SK-N-SH (cell line): Measurements from ENCODE around the gene HRH2. TPM values are rescaled to one million over a fixed set of nuclear protein-coding genes. Genes with fewer than 3 reads are reported as not detected.

Source experiments
- CTCF ChIA-PET: fragments of 300-600, 350-600 bp; formaldehyde crosslinking; extraction: SDS; loops from one replicate; lab custom pipeline; 2021; lab: Yijun Ruan, JAX
- POLR2A ChIA-PET: fragments of 350-600 bp; sonication (Branson Sonifier 250); formaldehyde crosslinking; extraction: SDS; loops from one replicate; lab custom pipeline; 2020; ENCODE audit warnings: antibody characterized with exemption, inconsistent platforms; lab: Yijun Ruan, JAX
- DNase-seq: peaks from one replicate; pipeline ENCODE4 v3.0.0; 2012
- H2AFZ ChIP-seq: fragments of 200-600 bp; sonication (generic); 2 replicates; pipeline ENCODE4 v1.8.1; 2016; ENCODE audit warnings: antibody characterized with exemption, mild to moderate bottlenecking, low read depth
- H3F3A ChIP-seq: fragments of 200-600 bp; sonication (generic); replicated peaks from 2 replicates; pipeline ENCODE3; 2016; ENCODE audit warnings: antibody characterized with exemption, mild to moderate bottlenecking; ENCODE audit not compliant: insufficient read depth
- H3K27ac ChIP-seq, 2 experiments: fragments of 200-500 bp in 1 of 2; fragments of 200-600 bp in 1 of 2; sonication (Bioruptor generic) in 1 of 2; sonication (generic), shearing (Covaris generic) in 1 of 2; 2 replicates each; pipeline versions ENCODE4 v1.5.1 to v1.6.1; 2014 to 2016; ENCODE audit warnings: low read depth in 2 of 2, inconsistent platforms in 1 of 2, low read length in 1 of 2, mild to moderate bottlenecking in 1 of 2, mixed read lengths in 1 of 2
- H3K27me3 ChIP-seq: fragments of 200-600 bp; sonication (generic), shearing (Covaris generic); 2 replicates; pipeline ENCODE4 v1.6.1; 2016; ENCODE audit warnings: mixed run types; ENCODE audit not compliant: insufficient read depth
- H3K36me3 ChIP-seq, 2 experiments: fragments of 200-500 bp in 1 of 2; fragments of 200-600 bp in 1 of 2; sonication (Bioruptor generic) in 1 of 2; sonication (generic) in 1 of 2; replicated peaks in 1 of 2; 2 replicates each; pipeline versions ENCODE3 to v1.5.1; 2014 to 2016; ENCODE audit warnings: low read length in 1 of 2, mild to moderate bottlenecking in 1 of 2; ENCODE audit not compliant: insufficient read depth in 2 of 2, control insufficient read depth in 1 of 2
- H3K4me1 ChIP-seq, 2 experiments: fragments of 200-500 bp in 1 of 2; fragments of 200-600 bp in 1 of 2; sonication (Bioruptor generic) in 1 of 2; sonication (generic), shearing (Covaris generic) in 1 of 2; 2 replicates each; pipeline versions ENCODE4 v1.5.1 to v1.6.1; 2014 to 2016; ENCODE audit warnings: low read depth in 1 of 2, low read length in 1 of 2, mixed run types in 1 of 2; ENCODE audit not compliant: insufficient read depth in 2 of 2, control insufficient read depth in 1 of 2
- H3K4me2 ChIP-seq: fragments of 200-600 bp; sonication (generic), shearing (Covaris generic); 2 replicates; pipeline ENCODE4 v1.6.1; 2017; ENCODE audit warnings: mixed run types
- H3K4me3 ChIP-seq, 2 experiments: fragments of 200-500 bp in 1 of 2; fragments of 200-600 bp in 1 of 2; sonication (Bioruptor generic) in 1 of 2; sonication (generic), shearing (Covaris generic) in 1 of 2; 2 replicates each; pipeline versions ENCODE4 v1.5.1 to v1.8.1; 2014 to 2016; ENCODE audit warnings: low read depth in 2 of 2, inconsistent platforms in 1 of 2, low read length in 1 of 2, mild to moderate bottlenecking in 1 of 2, mixed read lengths in 1 of 2, moderate library complexity in 1 of 2
- H3K79me2 ChIP-seq: fragments of 200-600 bp; sonication (generic); 2 replicates; pipeline ENCODE4 v1.8.1; 2017; ENCODE audit warnings: mild to moderate bottlenecking; ENCODE audit not compliant: insufficient read depth
- H3K9ac ChIP-seq: fragments of 200-600 bp; sonication (generic); 2 replicates; pipeline ENCODE4 v1.6.1; 2017; ENCODE audit warnings: mixed run types
- H3K9me2 ChIP-seq: fragments of 200-600 bp; sonication (generic); 2 replicates; pipeline ENCODE4 v1.6.1; 2017; ENCODE audit warnings: mixed run types
- H3K9me3 ChIP-seq: fragments of 200-600 bp; sonication (generic); 2 replicates; pipeline ENCODE4 v1.6.1; 2017; ENCODE audit warnings: mixed run types, mild to moderate bottlenecking, moderate library complexity
- H4K20me1 ChIP-seq: fragments of 200-600 bp; sonication (generic); 2 replicates; pipeline ENCODE4 v1.6.1; 2017; ENCODE audit warnings: mild to moderate bottlenecking, mixed run types; ENCODE audit not compliant: insufficient read depth
- CHD2 ChIP-seq: fragments of 150-350 bp; IDR thresholded peaks from 2 replicates; pipeline ENCODE4 v1.6.1; 2018; ENCODE audit warnings: low read length; ENCODE audit not compliant: partially characterized antibody
- ELF1 ChIP-seq: IDR thresholded peaks from 2 replicates; pipeline ENCODE4 v1.4.0; 2012
- EP300 ChIP-seq, 2 experiments: IDR thresholded peaks; 2 replicates each; pipeline versions ENCODE4 v1.4.0 to v1.6.1; 2012; ENCODE audit warnings: borderline replicate concordance in 1 of 2, low read depth in 1 of 2, low read length in 1 of 2
- EZH2phosphoT487 ChIP-seq: fragments of 200-600 bp; sonication (generic); IDR thresholded peaks from 2 replicates; pipeline ENCODE4 v1.6.1; 2017; ENCODE audit warnings: low read depth, mixed run types, mild to moderate bottlenecking, antibody characterized with exemption, moderate library complexity, borderline replicate concordance
- FOSL2 ChIP-seq: IDR thresholded peaks from 2 replicates; pipeline ENCODE4 v1.4.0; 2012; ENCODE audit warnings: low read depth, mild to moderate bottlenecking, moderate library complexity, borderline replicate concordance
- FOXM1 ChIP-seq: IDR thresholded peaks from 2 replicates; pipeline ENCODE4 v1.4.0; 2012; ENCODE audit warnings: low read depth, mild to moderate bottlenecking
- GABPA ChIP-seq: IDR thresholded peaks from 2 replicates; pipeline ENCODE4 v1.4.0; 2012; ENCODE audit warnings: low read depth, mild to moderate bottlenecking
- JUND ChIP-seq: IDR thresholded peaks from 2 replicates; pipeline ENCODE4 v1.4.0; 2012
- NFIC ChIP-seq: IDR thresholded peaks from 2 replicates; pipeline ENCODE4 v1.4.0; 2012; ENCODE audit warnings: borderline replicate concordance
- NRF1 ChIP-seq: IDR thresholded peaks from 2 replicates; pipeline ENCODE4 v1.6.1; 2012; ENCODE audit warnings: low read depth, mild to moderate bottlenecking, low read length
- POLR2AphosphoS5 ChIP-seq: IDR thresholded peaks from 2 replicates; pipeline ENCODE4 v1.6.1; 2012; ENCODE audit warnings: low read depth, low read length
- RXRA ChIP-seq: IDR thresholded peaks from 2 replicates; pipeline ENCODE4 v1.4.0; 2012; ENCODE audit warnings: low read depth, mild to moderate bottlenecking, borderline replicate concordance
- SIN3A ChIP-seq: IDR thresholded peaks from 2 replicates; pipeline ENCODE4 v1.6.1; 2012; ENCODE audit warnings: low read depth, mild to moderate bottlenecking, low read length, moderate library complexity, borderline replicate concordance
- SMC3 ChIP-seq: IDR thresholded peaks from 2 replicates; pipeline ENCODE4 v1.6.1; 2012; ENCODE audit warnings: low read depth, low read length, improper control_type of control experiment
- TEAD4 ChIP-seq: IDR thresholded peaks from 2 replicates; pipeline ENCODE4 v1.4.0; 2012; ENCODE audit warnings: mild to moderate bottlenecking, borderline replicate concordance; ENCODE audit not compliant: insufficient read depth
- WGBS: methylation state at CpG from one replicate; pipeline ENCODE4 v1.1.6; 2017; ENCODE audit warnings: low lambda C conversion rate; 5-methylcytosine and 5-hydroxymethylcytosine counted together
- polyA plus RNA-seq, 3 experiments: library from polyadenylated mRNA; depleted of rRNA; stranded (reverse); fragments of >200 nt; gene quantifications; 2 replicates each; pipeline ENCODE4 v1.2.3, GENCODE V29; 2012
- TF ChIP-seq, protein P1 (sequence below): IDR thresholded peaks from 2 replicates; pipeline ENCODE4 v1.4.0; 2012; ENCODE audit warnings: low read depth, borderline replicate concordance
- TF ChIP-seq, protein P2 (sequence below): fragments of 200-600 bp; sonication (generic); IDR thresholded peaks from 2 replicates; pipeline ENCODE4 v1.6.1; 2017; ENCODE audit warnings: antibody characterized with exemption, mild to moderate bottlenecking, moderate library complexity
- TF ChIP-seq, protein P3 (sequence below): fragments of 150-350 bp; IDR thresholded peaks from 2 replicates; pipeline ENCODE4 v1.6.1; 2017; ENCODE audit warnings: antibody characterized with exemption, low read length, low read depth, borderline replicate concordance
- TF ChIP-seq, protein P4 (sequence below): IDR thresholded peaks from 2 replicates; pipeline ENCODE4 v1.4.0; 2012; ENCODE audit warnings: low read depth
- TF ChIP-seq, protein P5 (sequence below): IDR thresholded peaks from 2 replicates; pipeline ENCODE4; 2012
- TF ChIP-seq, protein P6 (sequence below): IDR thresholded peaks from 2 replicates; pipeline ENCODE4 v1.4.0; 2012; ENCODE audit warnings: low read depth, borderline replicate concordance

HRH2 gene
- polyA plus RNA-seq, 1 of the 3 experiments (the other 2 are of a cell fraction) = 0.08 TPM

DNA sequence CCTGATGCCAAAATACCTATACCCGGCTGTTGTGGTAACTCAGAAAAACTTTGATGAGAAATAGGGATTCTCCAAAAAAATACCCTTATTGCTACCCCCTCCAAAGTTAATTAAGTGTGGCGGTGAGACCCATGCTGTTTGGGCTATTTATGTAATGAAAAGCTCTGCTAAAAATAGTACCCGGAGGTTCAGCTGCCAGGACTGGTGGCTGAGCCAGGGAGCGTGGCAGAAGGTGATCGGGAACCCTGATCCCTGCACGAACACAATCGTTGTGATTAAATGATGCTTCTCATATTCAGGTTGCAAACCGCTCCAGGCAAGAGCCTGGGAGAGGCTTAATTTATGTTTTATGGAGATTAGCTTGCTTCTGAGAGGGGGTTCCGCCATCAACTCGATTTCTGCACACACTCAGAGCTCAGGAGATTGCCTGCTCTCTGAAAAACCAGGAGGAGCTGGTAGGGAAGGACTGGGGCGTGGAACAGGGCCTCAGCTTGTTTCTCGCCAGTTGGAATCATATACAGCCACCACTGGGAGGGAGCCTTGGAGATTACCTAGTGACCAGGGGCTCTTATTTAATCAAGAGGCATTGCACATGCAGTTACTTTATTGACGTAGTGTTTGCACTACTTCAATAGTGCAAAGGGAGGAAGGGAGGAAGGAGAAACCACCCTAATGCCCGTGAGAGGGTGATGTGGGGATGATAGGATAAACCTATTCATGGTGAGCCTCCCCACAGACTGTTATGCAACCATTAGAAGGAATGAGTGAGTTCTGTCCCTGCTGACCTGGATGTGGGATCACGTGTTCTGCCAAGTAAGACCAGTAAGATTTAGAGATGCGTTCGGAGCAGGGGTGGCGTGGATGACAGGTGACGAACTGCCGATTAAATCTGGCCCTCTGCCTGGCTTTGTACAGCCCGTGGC lies 23.4 kb downstream of the HRH2 start:
- DNase-seq = peak; percentile 47
- POLR2A ChIA-PET = no interaction called here
- CTCF ChIA-PET = interaction anchor here (0.6 to 1.2 kb wide), 2 partner anchors 48 to 887 kb away, joined by 3 to 4 read pairs; no protein-coding TSS in a partner anchor

DNA sequence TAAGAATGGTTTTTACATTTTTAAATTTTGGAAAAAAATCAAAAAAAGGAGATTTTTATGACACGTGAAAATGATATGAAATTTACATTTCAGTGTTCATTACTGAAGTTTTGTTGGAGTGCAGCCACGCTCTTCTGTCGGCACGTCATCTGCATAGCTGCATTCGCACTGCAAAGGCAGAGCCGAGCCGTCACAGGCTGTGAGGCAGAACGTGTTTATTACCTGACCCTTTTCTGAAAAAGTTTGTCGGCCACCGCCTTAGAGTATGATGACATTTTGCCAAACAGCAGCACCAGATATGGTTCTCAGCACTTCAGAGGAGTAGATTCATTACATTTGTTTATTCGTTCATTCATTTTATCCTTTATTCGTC lies 24.1 kb downstream of the HRH2 start:
- Histone ChIP-seq H2AFZ (no peak overlapping the region), H3K36me3 (no peaks in the 10 kb centered on the region), H3K9me2 (no peaks in the 10 kb centered on the region), H3F3A (no peaks in the 10 kb centered on the region), H3K9ac (no peak overlapping the region), H4K20me1 (no peaks in the 10 kb centered on the region), H3K27ac (no peak overlapping the region), H3K9me3 (no peaks in the 10 kb centered on the region), H3K4me2 (no peak overlapping the region), H3K4me3 (no peak overlapping the region), H3K79me2 (no peaks in the 10 kb centered on the region), H3K4me1 (peaks cover 0 to 3% of the 10 kb centered on the region in 2 experiments; a peak in 1 of 4 replicates), H3K27me3 (no peaks in the 10 kb centered on the region)
- POLR2A ChIA-PET = no interaction called here
- 65% methylated on average over 12 of the region's 12 CpGs for WGBS
- CTCF ChIA-PET = no interaction called here
- DNase-seq = no peak
- TF ChIP-seq, protein P1, sequence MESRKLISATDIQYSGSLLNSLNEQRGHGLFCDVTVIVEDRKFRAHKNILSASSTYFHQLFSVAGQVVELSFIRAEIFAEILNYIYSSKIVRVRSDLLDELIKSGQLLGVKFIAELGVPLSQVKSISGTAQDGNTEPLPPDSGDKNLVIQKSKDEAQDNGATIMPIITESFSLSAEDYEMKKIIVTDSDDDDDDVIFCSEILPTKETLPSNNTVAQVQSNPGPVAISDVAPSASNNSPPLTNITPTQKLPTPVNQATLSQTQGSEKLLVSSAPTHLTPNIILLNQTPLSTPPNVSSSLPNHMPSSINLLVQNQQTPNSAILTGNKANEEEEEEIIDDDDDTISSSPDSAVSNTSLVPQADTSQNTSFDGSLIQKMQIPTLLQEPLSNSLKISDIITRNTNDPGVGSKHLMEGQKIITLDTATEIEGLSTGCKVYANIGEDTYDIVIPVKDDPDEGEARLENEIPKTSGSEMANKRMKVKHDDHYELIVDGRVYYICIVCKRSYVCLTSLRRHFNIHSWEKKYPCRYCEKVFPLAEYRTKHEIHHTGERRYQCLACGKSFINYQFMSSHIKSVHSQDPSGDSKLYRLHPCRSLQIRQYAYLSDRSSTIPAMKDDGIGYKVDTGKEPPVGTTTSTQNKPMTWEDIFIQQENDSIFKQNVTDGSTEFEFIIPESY = no peak
- TF ChIP-seq FOSL2 (no peak), SMC3 (no peak), JUND (no peak), CHD2 (no peak), TEAD4 (no peak), RXRA (no peak), EP300 (IDR thresholded peaks at IDR 0.05; ENCODE audit: borderline replicate concordance in 1 of 2, low read depth in 1 of 2, low read length in 1 of 2) (no peak), POLR2AphosphoS5 (no peak)
- TF ChIP-seq, protein P2, sequence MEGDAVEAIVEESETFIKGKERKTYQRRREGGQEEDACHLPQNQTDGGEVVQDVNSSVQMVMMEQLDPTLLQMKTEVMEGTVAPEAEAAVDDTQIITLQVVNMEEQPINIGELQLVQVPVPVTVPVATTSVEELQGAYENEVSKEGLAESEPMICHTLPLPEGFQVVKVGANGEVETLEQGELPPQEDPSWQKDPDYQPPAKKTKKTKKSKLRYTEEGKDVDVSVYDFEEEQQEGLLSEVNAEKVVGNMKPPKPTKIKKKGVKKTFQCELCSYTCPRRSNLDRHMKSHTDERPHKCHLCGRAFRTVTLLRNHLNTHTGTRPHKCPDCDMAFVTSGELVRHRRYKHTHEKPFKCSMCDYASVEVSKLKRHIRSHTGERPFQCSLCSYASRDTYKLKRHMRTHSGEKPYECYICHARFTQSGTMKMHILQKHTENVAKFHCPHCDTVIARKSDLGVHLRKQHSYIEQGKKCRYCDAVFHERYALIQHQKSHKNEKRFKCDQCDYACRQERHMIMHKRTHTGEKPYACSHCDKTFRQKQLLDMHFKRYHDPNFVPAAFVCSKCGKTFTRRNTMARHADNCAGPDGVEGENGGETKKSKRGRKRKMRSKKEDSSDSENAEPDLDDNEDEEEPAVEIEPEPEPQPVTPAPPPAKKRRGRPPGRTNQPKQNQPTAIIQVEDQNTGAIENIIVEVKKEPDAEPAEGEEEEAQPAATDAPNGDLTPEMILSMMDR = no peak
- TF ChIP-seq, protein P3, sequence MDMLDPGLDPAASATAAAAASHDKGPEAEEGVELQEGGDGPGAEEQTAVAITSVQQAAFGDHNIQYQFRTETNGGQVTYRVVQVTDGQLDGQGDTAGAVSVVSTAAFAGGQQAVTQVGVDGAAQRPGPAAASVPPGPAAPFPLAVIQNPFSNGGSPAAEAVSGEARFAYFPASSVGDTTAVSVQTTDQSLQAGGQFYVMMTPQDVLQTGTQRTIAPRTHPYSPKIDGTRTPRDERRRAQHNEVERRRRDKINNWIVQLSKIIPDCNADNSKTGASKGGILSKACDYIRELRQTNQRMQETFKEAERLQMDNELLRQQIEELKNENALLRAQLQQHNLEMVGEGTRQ = no peak

More for the DNA sequence above, 23.4 kb downstream of the HRH2 start:
- TF ChIP-seq FOXM1 (no peak), ELF1 (no peak), GABPA (no peak), NRF1 (no peak), FOSL2 (no peak), JUND (no peak), EP300 (IDR thresholded peaks at IDR 0.05; ENCODE audit: borderline replicate concordance in 1 of 2, low read depth in 1 of 2, low read length in 1 of 2) (no peak), EZH2phosphoT487 (no peak), SIN3A (no peak), NFIC (no peak), SMC3 (no peak)
- TF ChIP-seq, protein P4, sequence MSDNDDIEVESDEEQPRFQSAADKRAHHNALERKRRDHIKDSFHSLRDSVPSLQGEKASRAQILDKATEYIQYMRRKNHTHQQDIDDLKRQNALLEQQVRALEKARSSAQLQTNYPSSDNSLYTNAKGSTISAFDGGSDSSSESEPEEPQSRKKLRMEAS = no peak
- TF ChIP-seq, protein P5, sequence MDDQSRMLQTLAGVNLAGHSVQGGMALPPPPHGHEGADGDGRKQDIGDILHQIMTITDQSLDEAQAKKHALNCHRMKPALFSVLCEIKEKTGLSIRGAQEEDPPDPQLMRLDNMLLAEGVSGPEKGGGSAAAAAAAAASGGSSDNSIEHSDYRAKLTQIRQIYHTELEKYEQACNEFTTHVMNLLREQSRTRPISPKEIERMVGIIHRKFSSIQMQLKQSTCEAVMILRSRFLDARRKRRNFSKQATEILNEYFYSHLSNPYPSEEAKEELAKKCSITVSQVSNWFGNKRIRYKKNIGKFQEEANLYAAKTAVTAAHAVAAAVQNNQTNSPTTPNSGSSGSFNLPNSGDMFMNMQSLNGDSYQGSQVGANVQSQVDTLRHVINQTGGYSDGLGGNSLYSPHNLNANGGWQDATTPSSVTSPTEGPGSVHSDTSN = no peak
- TF ChIP-seq, protein P6, sequence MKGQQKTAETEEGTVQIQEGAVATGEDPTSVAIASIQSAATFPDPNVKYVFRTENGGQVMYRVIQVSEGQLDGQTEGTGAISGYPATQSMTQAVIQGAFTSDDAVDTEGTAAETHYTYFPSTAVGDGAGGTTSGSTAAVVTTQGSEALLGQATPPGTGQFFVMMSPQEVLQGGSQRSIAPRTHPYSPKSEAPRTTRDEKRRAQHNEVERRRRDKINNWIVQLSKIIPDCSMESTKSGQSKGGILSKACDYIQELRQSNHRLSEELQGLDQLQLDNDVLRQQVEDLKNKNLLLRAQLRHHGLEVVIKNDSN = no peak
- Histone ChIP-seq H3K4me1 (peaks cover 0 to 3% of the 10 kb centered on the region in 2 experiments; a peak in 1 of 4 replicates), H3K9ac (no peak overlapping the region), H3K9me2 (no peaks in the 10 kb centered on the region), H3K36me3 (no peaks in the 10 kb centered on the region), H4K20me1 (no peaks in the 10 kb centered on the region), H3K4me2 (no peak overlapping the region), H2AFZ (no peak overlapping the region), H3F3A (no peaks in the 10 kb centered on the region), H3K27me3 (no peaks in the 10 kb centered on the region), H3K4me3 (no peak overlapping the region), H3K9me3 (no peaks in the 10 kb centered on the region), H3K27ac (no peak overlapping the region), H3K79me2 (no peaks in the 10 kb centered on the region)
- 39% methylated on average over 17 of the region's 21 CpGs for WGBS
